ENCODE data around the gene MIS18A. TPM values are rescaled to one million over a fixed set of nuclear protein-coding genes. Genes with fewer than 3 reads are reported as not detected.

The MIS18A gene
- total RNA-seq, 1 experiment from 2014 or later, result 48.0 TPM

DNA sequence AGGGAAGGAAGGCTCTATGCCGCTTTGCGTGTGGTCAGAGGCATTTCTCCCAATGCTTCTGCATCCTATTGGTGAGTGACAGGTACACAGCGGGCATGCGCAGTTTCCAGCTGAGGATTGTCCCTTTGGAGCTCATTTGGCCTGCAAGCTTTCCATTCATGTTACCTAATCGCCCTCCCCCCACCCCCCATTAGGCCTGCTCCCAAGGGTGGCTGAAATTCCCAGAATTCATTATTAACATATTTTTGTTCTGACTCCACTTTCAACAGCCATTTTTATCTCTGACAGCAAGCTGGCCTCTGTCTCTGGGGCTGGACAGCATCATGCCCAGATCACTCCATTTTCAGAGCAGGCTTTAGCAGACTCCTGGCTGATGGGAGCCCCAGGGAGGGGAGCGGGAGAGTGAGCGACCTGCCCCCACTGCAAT lies 25.6 kb downstream of the MIS18A start:
- DNase-seq, result no peak
- Histone ChIP-seq H3K27ac (no peak overlapping the region), H3K36me3 (no peaks in the 10 kb centered on the region), H3K9me3 (replicated peaks) (0 out of 2 replicates have a peak, but pooled peaks cover 2% of the 10 kb centered on the region), H3K4me1 (peaks cover 26% of the 10 kb centered on the region), H3K27me3 (no peaks in the 10 kb centered on the region), H3K4me3 (no peak overlapping the region)

DNA sequence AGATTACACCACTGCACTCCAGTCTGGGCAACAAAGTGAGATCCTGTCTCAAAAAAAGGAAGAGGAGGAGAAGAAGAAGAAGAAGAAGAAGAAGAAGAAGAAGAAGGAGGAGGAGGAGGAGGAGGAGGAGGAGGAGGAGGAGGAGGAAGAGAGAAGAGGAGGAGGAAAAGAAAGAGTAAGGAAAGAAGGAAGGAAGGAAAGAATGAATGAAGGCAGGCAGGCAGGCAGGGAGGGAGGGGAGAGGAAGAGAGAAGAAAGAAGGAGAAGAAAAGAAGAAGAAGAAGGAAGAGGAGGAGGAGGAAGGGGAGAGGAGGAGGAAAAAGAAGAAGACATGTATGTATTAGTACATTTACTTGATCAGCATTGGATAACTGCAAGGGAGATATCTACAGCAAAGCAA lies 26.7 kb downstream of the MIS18A start:
- Histone ChIP-seq H3K4me1 (peaks cover 31% of the 10 kb centered on the region), H3K27me3 (no peaks in the 10 kb centered on the region), H3K27ac (no peak overlapping the region), H3K36me3 (no peaks in the 10 kb centered on the region), H3K9me3 (replicated peaks) (0 out of 2 replicates have a peak, but pooled peaks cover 2% of the 10 kb centered on the region), H3K4me3 (no peak overlapping the region)
- DNase-seq, result no peak

DNA sequence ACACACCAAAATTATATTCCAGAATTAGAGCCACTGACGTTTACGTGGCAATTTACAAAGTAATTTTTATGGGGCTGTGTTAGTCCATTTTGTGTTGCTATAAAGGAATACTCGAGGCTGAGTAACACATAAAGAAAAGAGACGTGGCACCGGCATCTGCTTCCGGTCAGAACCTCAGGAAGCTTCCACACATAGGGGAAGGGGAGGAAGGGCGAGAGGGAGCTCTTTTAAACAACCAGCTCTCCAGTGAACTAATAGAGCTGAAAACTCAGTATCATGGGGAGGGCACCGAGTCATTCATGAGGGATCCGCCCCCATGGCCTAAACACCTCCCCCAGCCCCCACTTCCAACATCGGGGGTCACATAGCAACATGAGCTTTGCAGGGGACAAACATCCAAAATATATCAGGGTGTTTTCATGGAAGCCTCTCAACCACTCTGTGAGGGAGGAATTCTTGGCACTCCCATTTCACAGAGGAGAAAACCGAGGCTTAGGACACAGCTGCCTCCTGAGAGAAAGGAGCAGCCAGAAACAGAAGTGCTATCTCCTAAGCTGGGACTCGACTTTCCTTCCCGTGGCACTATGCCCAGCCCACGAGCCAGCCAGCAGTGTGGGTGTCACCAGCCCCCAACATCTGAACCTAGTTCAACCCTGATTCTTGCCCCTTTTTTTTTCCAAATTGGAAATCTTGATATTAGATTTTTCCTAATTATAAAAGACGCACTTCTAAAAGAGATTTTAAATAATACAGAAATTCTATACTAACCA lies 29.2 kb downstream of the MIS18A start:
- Histone ChIP-seq H3K9me3 (replicated peaks) (0 out of 2 replicates have a peak, but pooled peaks cover 2% of the 10 kb centered on the region), H3K27ac (peak overlapping the region; percentile 99), H3K27me3 (no peaks in the 10 kb centered on the region), H3K4me3 (peak overlapping the region; percentile 39), H3K4me1 (peaks cover 23% of the 10 kb centered on the region), H3K36me3 (no peaks in the 10 kb centered on the region)
- peak; percentile 73 to 86 for DNase-seq

DNA sequence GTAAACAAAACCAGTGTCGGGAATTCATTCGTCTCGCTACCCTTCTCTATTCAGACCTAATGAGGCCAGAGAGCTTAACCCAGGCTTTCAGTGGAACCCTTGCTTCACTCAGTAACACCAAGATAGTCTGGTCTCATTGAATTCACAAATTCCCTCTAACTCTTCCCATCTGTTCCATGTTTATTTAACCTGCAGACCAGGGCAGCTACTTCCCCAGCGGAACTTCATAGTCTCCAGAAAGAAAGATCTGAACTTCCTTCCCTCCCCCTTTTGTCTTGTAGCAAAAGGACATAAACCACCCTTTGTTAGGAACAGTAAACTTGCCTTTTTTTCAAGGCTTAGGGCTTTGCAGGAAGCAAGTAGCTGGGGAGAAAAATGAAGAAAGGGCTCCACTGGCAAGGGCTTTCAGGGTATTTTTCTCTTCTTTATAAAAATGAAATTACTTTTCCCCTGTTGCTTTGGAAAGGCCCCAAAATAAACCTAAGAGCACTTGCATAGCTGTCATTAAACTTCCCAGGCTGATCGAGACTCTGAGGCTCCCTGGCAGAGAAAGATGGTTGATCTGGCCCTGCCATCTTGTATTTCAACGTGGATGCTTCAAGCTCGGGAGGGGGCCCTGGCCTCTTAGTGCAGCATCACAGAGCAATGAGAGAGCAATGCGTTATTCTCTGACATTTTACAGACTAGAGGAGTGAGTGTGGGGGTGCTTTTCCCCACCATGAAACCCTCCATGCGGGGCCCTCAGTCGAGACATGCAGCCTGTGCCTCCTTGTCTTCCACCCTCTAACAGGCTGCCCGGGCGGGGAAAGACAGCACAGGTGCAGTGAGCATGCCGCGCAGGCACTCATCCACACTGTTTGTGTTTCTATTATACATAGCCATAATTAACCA lies 30.0 kb downstream of the MIS18A start:
- Histone ChIP-seq H3K27me3 (no peaks in the 10 kb centered on the region), H3K4me1 (peaks cover 23% of the 10 kb centered on the region), H3K36me3 (no peaks in the 10 kb centered on the region), H3K9me3 (replicated peaks) (0 out of 2 replicates have a peak, but pooled peaks cover 2% of the 10 kb centered on the region), H3K4me3 (peak overlapping the region; percentile 39), H3K27ac (peak overlapping the region; percentile 99)
- DNase-seq, result peak; percentile 94 to 95

DNA sequence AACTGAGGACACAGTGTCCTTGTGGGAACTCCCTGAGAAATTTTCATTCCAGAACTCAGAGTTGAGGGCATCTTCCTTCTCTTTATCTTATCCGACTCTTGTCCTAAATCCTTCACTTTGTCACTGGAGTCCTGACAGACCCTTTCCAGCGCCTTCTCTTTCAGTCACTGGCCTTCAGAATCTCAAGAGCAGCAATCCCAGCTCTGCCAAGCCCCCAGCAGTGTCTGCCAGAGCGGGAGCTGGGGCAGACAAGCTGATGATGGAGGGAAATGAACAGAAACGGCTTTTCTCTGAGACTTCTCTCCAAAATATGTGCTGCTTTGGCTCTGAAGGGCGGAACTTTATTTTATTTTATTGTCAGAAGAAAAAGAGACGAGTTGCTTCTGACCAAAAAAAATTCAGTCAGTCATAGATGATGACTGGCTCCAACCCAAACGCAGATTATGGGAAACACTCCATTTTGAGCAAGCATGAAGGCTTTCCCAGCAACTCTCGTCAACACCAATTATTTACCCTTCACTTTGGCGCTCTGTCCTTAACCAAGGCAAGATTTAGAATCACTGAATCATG lies 32.2 kb downstream of the MIS18A start:
- DNase-seq, result no peak
- Histone ChIP-seq H3K36me3 (no peaks in the 10 kb centered on the region), H3K4me3 (no peak overlapping the region), H3K27me3 (no peaks in the 10 kb centered on the region), H3K4me1 (peaks cover 23% of the 10 kb centered on the region), H3K9me3 (replicated peaks) (0 out of 2 replicates have a peak, but pooled peaks cover 2% of the 10 kb centered on the region), H3K27ac (no peak overlapping the region)

DNA sequence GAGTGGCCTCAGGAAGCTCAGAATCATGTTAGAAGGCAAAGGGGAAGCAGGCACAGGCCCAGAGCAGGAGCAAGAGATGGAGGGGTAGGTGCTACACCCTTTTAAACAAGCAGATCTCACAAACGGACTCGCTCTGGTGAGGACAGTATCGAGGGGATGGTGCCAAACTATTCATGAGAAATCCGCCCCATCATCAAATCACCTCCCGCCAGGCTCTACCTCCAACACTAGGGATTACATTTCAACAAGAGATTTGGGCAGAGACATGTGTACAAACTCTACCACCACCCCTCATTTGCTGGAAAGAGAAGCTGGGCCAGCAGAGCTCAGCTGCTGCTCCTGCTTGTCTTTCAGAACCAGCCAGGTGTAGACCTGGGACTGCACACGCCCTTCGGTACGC lies 32.9 kb downstream of the MIS18A start:
- Histone ChIP-seq H3K36me3 (no peaks in the 10 kb centered on the region), H3K4me3 (no peak overlapping the region), H3K27ac (no peak overlapping the region), H3K27me3 (no peaks in the 10 kb centered on the region), H3K9me3 (replicated peaks) (0 out of 2 replicates have a peak, but pooled peaks cover 2% of the 10 kb centered on the region), H3K4me1 (peaks cover 27% of the 10 kb centered on the region)
- no peak for DNase-seq

DNA sequence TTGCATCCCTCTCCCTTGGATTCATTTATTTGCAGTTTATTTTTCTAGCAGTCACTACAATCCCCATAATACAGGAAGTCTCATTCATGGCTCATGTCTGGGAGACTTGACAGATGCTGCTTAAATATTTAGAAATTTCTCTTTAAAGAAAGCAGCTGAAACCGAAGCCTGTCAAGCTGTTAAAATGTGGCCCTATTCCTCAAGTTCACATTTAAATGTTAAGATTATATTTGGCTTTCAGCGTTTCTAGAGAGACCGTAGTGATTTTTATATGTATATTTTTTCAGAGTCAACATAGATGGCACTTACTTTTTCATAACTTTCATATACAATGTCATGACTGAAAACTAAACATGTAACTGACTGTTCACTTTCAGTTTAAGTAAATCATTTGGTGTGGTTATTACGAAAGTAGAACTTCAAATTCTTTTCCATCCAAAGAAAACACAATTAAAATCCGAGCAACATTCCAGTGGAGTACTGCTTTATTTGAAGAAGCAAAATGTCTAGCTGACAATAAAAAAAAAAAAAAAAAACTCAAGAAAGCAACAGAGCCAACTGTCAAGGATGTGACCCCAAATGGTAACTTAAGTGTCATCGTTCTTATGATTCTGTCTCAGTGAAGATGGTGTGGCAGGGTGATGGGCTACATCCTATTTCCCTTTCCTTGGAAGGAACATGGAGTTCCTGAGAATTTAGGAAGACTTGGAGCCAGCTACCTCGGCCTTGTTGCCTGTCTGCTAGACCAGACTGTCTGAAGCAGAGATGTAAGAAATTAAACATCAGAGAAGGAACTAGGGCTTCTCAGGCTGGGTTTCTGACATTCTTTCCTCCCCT lies 37.8 kb downstream of the MIS18A start:
- peaks cover 12% of the 10 kb centered on the region; the same call in 1 of the 2 replicates for H3K9me3 ChIP-seq (replicated peaks)
- H3K4me1 ChIP-seq, result peaks cover 14% of the 10 kb centered on the region; the same call in 1 of the 2 replicates
- no peaks in the 10 kb centered on the region for H3K27me3 ChIP-seq
- H3K4me3 ChIP-seq, result no peak overlapping the region
- H3K36me3 ChIP-seq, result no peaks in the 10 kb centered on the region
- no peak for DNase-seq
- peak overlapping the region; percentile 22; the same call in 1 of the 2 replicates for H3K27ac ChIP-seq

DNA sequence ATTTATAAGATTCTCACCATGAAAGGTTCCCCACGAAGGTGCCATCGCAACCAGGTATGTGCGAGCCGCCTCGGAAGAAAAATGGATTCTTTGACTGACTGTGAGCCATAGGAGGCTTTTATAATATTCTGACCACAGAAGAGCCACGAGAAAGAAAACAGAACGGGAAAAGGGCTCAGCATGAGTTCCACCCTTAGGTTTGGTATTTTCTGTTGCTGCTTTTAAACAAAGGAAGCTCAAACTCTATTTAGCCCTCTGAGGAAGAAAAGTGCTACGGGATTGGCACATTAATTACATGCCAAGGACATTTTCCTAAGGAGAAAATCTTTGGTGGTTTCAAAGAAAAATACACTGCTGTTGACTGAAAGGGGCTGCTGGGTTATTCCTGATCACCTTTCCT lies 39.3 kb downstream of the MIS18A start:
- Histone ChIP-seq H3K36me3 (no peaks in the 10 kb centered on the region), H3K27me3 (no peaks in the 10 kb centered on the region), H3K4me3 (no peak overlapping the region), H3K27ac (no peak overlapping the region; the same call in 1 of the 2 replicates), H3K9me3 (replicated peaks) (peaks cover 15% of the 10 kb centered on the region; the same call in 1 of the 2 replicates), H3K4me1 (peaks cover 14% of the 10 kb centered on the region; the same call in 1 of the 2 replicates)
- no peak for DNase-seq

DNA sequence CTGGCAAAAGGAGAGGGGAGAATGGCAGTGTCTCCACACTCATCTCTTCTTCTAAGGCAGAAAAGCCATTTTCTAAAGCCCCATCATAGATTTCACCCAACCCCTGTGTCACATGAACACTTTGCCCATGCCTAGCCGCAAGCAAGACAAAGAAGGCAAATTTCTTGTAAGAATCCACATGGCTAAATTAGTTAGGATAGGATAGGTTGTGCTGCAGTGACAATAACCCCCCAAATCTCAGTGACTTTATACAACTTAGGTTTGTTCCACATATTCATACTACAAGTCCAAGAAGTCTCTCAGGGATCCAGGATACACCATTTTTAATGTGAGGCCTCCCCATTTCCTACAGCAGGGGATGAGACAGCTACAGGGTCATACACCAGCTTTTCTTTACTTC lies 40.8 kb downstream of the MIS18A start:
- Histone ChIP-seq H3K27ac (no peak overlapping the region), H3K4me3 (no peak overlapping the region), H3K36me3 (no peaks in the 10 kb centered on the region), H3K27me3 (no peaks in the 10 kb centered on the region), H3K9me3 (replicated peaks) (peaks cover 15% of the 10 kb centered on the region; the same call in 1 of the 2 replicates), H3K4me1 (peaks cover 14% of the 10 kb centered on the region; the same call in 1 of the 2 replicates)
- DNase-seq, result no peak

DNA sequence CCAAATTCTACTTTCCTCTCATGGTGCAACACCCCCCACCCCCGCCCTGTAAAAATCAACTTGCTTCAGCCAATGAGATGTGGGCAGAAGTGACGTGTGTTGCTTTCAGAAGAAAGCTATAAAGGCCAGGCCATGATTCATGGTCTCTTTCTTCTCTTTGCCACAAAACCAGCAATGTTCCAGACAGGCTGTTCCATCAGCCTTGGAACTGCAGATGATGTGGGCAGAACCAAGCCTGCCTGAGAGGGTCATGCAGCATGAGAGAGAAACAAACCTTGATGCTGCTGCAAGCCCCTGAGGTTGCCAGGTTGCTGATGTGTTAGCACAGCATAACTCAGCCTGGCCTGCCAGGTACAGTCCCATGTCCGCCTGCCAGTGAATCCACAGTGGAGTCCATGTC lies 41.8 kb downstream of the MIS18A start:
- Histone ChIP-seq H3K4me1 (peaks cover 14% of the 10 kb centered on the region; the same call in 1 of the 2 replicates), H3K36me3 (no peaks in the 10 kb centered on the region), H3K9me3 (replicated peaks) (peaks cover 15% of the 10 kb centered on the region; the same call in 1 of the 2 replicates), H3K27ac (no peak overlapping the region), H3K4me3 (no peak overlapping the region), H3K27me3 (no peaks in the 10 kb centered on the region)
- no peak for DNase-seq

DNA sequence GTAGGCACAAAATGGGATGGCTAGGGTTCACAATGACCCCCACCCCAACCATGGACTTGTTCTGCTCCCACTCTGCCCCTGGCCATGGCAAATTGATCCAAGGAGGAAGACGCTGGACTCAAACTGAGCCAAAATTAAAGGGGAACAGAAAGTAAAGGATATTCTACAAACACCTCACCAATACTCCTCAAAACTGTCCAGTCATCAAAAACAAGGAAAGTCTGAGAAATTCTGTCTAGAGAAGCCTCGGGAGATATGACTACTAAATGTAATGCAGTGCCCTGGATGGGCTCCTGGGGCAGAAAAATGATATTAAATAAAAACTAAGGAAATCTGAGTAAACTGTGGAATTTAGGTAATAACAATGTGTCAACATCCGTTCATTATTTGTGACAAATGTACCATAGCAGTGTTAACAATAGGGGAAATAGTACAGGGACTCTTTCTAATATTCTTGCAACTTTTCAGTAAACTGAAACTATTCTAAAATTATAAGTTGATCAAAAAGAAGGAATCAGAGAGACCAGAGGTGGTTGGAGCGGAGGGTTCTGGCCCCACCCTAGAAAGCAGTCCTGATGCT lies 45.0 kb downstream of the MIS18A start:
- Histone ChIP-seq H3K27ac (no peak overlapping the region), H3K4me3 (no peak overlapping the region), H3K27me3 (no peaks in the 10 kb centered on the region), H3K9me3 (replicated peaks) (peaks cover 14% of the 10 kb centered on the region; the same call in 1 of the 2 replicates), H3K4me1 (no peaks in the 10 kb centered on the region), H3K36me3 (no peaks in the 10 kb centered on the region)
- no peak for DNase-seq

DNA sequence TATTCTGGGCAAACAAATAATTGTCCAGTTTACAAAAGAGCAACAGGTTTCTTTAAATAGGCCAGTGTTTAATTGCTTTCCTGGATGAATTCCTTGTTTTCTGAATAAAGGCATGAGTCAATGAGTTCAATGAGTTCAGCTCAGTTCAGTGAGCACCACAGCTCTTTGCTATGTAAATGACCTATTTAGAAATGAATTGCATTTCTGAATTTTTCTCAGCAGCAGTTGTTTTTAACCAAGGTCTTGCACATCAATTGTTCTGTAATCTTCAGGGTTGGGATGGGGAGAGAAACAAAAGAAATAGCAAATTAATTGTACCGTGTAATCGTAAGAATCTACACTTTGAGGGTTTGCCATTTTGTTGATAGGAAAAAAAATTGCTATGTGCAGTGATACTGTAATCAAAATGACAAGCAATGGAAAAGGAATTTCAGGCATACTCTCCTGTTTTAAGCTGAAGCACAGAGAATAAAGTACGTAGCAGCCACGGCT lies 45.7 kb downstream of the MIS18A start:
- Histone ChIP-seq H3K4me3 (no peak overlapping the region), H3K27me3 (no peaks in the 10 kb centered on the region), H3K4me1 (no peaks in the 10 kb centered on the region), H3K27ac (no peak overlapping the region), H3K36me3 (no peaks in the 10 kb centered on the region), H3K9me3 (replicated peaks) (peaks cover 7% of the 10 kb centered on the region; the same call in 1 of the 2 replicates)
- no peak for DNase-seq

DNA sequence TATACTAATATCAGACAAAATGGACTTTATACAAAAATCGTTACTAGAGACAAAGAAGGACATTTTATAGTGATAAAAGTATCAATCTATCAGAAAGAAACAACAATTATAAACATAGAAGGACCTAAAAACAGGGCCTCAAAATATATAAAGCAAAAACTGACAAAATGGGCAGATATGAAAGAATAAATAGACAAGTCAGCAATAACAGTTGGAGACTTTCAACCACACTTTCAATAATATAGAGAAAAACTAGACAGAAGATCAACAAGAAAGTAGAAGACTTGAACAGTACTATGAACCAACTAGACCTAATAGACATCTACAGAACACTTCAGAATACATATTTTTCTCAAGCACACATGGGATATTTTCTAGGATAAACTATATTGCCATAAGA lies 52.4 kb downstream of the MIS18A start:
- Histone ChIP-seq H3K36me3 (no peaks in the 10 kb centered on the region), H3K9me3 (replicated peaks) (no peaks in the 10 kb centered on the region), H3K27me3 (no peaks in the 10 kb centered on the region), H3K4me1 (no peaks in the 10 kb centered on the region), H3K27ac (no peak overlapping the region), H3K4me3 (no peak overlapping the region)
- no peak for DNase-seq
